Endodermal cell (in vitro differentiated cells): ENCODE measurements around the gene RGS14. TPM values are rescaled to one million over a fixed set of nuclear protein-coding genes. Genes with fewer than 3 reads are reported as not detected.

Source experiments
- DNase-seq: peaks from one replicate; pipeline ENCODE4 v3.0.0-alpha.2; 2017
- H3K27ac ChIP-seq: 2 replicates; pipeline ENCODE4 v1.5.1; 2013; ENCODE audit warnings: mild to moderate bottlenecking, low read depth, low read length, moderate library complexity
- H3K27me3 ChIP-seq: 2 replicates; pipeline ENCODE4 v1.6.1; 2013; ENCODE audit warnings: mild to moderate bottlenecking, low read length, moderate library complexity; ENCODE audit not compliant: insufficient read depth, control insufficient read depth, poor library complexity, severe bottlenecking
- H3K36me3 ChIP-seq: 2 replicates; pipeline ENCODE4 v1.7.0; 2013; ENCODE audit warnings: mild to moderate bottlenecking, low read length, moderate library complexity; ENCODE audit not compliant: control insufficient read depth, insufficient read depth
- H3K4me1 ChIP-seq: one replicate; pipeline ENCODE4 v1.7.0; 2013; ENCODE audit warnings: low read length; ENCODE audit not compliant: control insufficient read depth, insufficient read depth
- H3K4me3 ChIP-seq: 2 replicates; pipeline ENCODE4 v1.5.1; 2013; ENCODE audit warnings: mild to moderate bottlenecking, low read length, moderate library complexity
- H3K9ac ChIP-seq: 2 replicates; pipeline ENCODE4 v1.6.1; 2013; ENCODE audit warnings: mild to moderate bottlenecking, low read length, moderate library complexity; ENCODE audit not compliant: poor library complexity, severe bottlenecking; ENCODE audit errors: extremely low read depth
- H3K9me3 ChIP-seq: 2 replicates; pipeline ENCODE4 v1.6.1; 2013; ENCODE audit warnings: mild to moderate bottlenecking, low read length, moderate library complexity; ENCODE audit not compliant: control insufficient read depth
- H3K27ac Mint-ChIP-seq: 2 replicates; pipeline ENCODE4 v1.8.0; 2020; ENCODE audit warnings: mixed read lengths
- H3K27me3 Mint-ChIP-seq: 2 replicates; pipeline ENCODE4 v1.8.0; 2021; ENCODE audit warnings: mild to moderate bottlenecking, mixed read lengths; ENCODE audit not compliant: insufficient read depth
- H3K36me3 Mint-ChIP-seq: 2 replicates; pipeline ENCODE4 v1.8.0; 2020; ENCODE audit warnings: low read depth, mixed read lengths
- H3K4me1 Mint-ChIP-seq: 2 replicates; pipeline ENCODE4 v1.8.0; 2020; ENCODE audit warnings: mixed read lengths
- H3K4me3 Mint-ChIP-seq: 2 replicates; pipeline ENCODE4 v1.8.0; 2020; ENCODE audit warnings: mild to moderate bottlenecking, moderate library complexity, mixed read lengths
- H3K9me3 Mint-ChIP-seq: 2 replicates; pipeline ENCODE4 v1.8.0; 2020; ENCODE audit warnings: mild to moderate bottlenecking, mixed read lengths
- CTCF ChIP-seq: fragments of 200-600 bp; sonication (generic); conservative IDR thresholded peaks from 2 replicates; pipeline ENCODE4 v1.5.0; 2021; ENCODE audit warnings: antibody characterized with exemption, mild to moderate bottlenecking
- WGBS, 2 experiments: methylation state at CpG; one replicate each; pipeline versions ENCODE4 v1.1.5 to v1.1.7; 2013; ENCODE audit warnings: missing lambda C conversion rate in 2 of 2, mixed read lengths in 1 of 2; ENCODE audit not compliant: insufficient coverage in 1 of 2, insufficient read length in 1 of 2; 5-methylcytosine and 5-hydroxymethylcytosine counted together
- total RNA-seq, 2 donors: library from RNA; stranded (reverse); fragmentation: NEBNext Ultra II Directional in 1 of 2; extraction: Animal tissue kit (Norgen Biotek cat#: 25700) in 1 of 2; gene quantifications; 2 replicates in 1 of 2; 3 replicates in 1 of 2; pipeline ENCODE4 v1.2.1, GENCODE V29; 2021

The RGS14 gene
- total RNA-seq, 2 donors from 2014 or later: 14.2 to 21.9 TPM

DNA sequence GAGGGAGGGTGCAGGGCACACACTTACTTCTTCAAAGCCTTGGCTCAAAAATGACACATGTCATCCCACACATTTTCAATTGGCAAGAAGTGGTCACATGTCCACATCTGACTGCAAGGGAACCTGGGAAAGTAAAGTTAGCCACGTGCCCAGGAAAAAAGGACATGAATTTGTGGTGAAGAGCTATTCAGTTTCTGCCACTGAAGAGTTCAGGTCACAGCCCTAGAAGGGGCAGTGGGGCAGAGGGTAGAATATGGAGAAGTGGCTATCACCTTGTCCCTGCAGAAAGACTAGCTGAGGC lies 1.9 kb upstream of the RGS14 start:
- no peak overlapping the region for H3K4me3 Mint-ChIP-seq
- Histone ChIP-seq H3K9me3 (no peaks in the 10 kb centered on the region), H3K9ac (no peak overlapping the region), H3K36me3 (no peaks in the 10 kb centered on the region), H3K4me3 (no peak overlapping the region), H3K27me3 (peaks cover 12% of the 10 kb centered on the region), H3K27ac (no peak overlapping the region), H3K4me1 (no peaks in the 10 kb centered on the region)
- 17 to 40% methylated on average over 1 of the region's 1 CpG for WGBS, 2 experiments
- DNase-seq: no peak
- H3K36me3 Mint-ChIP-seq: no peaks in the 10 kb centered on the region
- H3K27ac Mint-ChIP-seq: no peak overlapping the region
- peaks cover 1% of the 10 kb centered on the region for H3K4me1 Mint-ChIP-seq
- H3K27me3 Mint-ChIP-seq: peaks cover 56% of the 10 kb centered on the region
- H3K9me3 Mint-ChIP-seq: no peaks in the 10 kb centered on the region
- no peak for TF ChIP-seq CTCF

DNA sequence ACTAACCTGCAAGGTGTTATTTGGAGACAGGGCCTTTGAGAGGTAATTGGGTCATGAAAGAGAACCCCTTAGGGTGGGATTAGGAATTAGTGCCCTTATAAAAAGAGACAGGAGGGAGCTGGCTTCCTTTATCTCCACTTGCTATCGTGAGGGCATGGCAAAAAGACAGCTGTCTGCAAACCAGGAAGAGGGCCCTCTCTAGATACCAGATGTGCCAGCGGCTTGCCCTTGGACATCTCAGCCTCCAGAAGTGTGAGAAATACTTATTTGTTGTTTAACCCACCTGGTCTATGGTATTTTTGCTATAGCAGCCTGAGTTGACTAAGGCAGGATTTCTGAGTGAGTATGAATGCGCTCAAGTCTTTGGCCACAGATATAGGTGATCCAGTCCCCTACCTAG lies 978 bp upstream of the RGS14 start:
- no peaks in the 10 kb centered on the region for H3K9me3 ChIP-seq
- Mint-ChIP-seq H3K36me3 (no peaks in the 10 kb centered on the region), H3K4me3 (no peak overlapping the region), H3K27me3 (peaks cover 60% of the 10 kb centered on the region), H3K9me3 (no peaks in the 10 kb centered on the region), H3K27ac (no peak overlapping the region), H3K4me1 (no peaks in the 10 kb centered on the region)
- DNase-seq: no peak
- no peak overlapping the region for H3K4me3 ChIP-seq
- H3K27me3 ChIP-seq: peaks cover 20% of the 10 kb centered on the region
- no peak overlapping the region for H3K27ac ChIP-seq
- H3K36me3 ChIP-seq: no peaks in the 10 kb centered on the region
- WGBS, 2 experiments: 84 to 90% methylated on average over 2 to 3 of the region's 3 CpGs
- H3K9ac ChIP-seq: no peak overlapping the region
- TF ChIP-seq CTCF: no peak
- H3K4me1 ChIP-seq: no peaks in the 10 kb centered on the region

DNA sequence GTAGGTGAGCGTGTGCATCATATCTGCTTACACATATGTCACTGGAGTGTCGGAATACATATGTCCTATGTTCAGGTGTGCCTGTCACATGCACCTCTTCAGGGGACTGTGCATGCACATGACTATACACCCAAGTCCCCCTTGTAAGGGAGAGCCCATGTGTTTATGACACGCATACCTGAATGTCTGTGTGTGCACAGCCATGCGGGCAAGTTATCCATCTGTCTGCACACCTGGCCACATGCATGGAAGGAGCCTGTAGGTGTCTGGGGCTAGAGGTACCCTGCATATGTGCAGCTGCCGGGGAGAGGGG lies 622 bp upstream of the RGS14 start:
- Histone ChIP-seq H3K9me3 (no peaks in the 10 kb centered on the region), H3K36me3 (no peaks in the 10 kb centered on the region), H3K27me3 (peaks cover 24% of the 10 kb centered on the region), H3K9ac (no peak overlapping the region), H3K4me1 (no peaks in the 10 kb centered on the region), H3K4me3 (no peak overlapping the region), H3K27ac (no peak overlapping the region)
- Mint-ChIP-seq H3K36me3 (no peaks in the 10 kb centered on the region), H3K4me3 (no peak overlapping the region), H3K27ac (no peak overlapping the region), H3K9me3 (no peaks in the 10 kb centered on the region), H3K27me3 (peaks cover 63% of the 10 kb centered on the region), H3K4me1 (peaks cover 1% of the 10 kb centered on the region)
- DNase-seq: no peak
- TF ChIP-seq CTCF: no peak
- 94 to 96% methylated on average over 3 to 5 of the region's 5 CpGs for WGBS, 2 experiments
